ENCODE measurements around the gene SORCS3. TPM values are rescaled to one million over a fixed set of nuclear protein-coding genes. Genes with fewer than 3 reads are reported as not detected.

SORCS3 gene
- total RNA-seq, 4 donors from 2014 or later = not detected

- intact Hi-C loops (cut with DNase I; ENCODE audit: low total_unique reads) = no loop called here
- no peak overlapping the region for H3K4me3 ChIP-seq
- H3K27ac ChIP-seq = no peak overlapping the region
- H3K4me1 ChIP-seq = no peaks in the 10 kb centered on the region
- ATAC-seq (no peak), DNase-seq (no peak)
- TF ChIP-seq, protein P1, sequence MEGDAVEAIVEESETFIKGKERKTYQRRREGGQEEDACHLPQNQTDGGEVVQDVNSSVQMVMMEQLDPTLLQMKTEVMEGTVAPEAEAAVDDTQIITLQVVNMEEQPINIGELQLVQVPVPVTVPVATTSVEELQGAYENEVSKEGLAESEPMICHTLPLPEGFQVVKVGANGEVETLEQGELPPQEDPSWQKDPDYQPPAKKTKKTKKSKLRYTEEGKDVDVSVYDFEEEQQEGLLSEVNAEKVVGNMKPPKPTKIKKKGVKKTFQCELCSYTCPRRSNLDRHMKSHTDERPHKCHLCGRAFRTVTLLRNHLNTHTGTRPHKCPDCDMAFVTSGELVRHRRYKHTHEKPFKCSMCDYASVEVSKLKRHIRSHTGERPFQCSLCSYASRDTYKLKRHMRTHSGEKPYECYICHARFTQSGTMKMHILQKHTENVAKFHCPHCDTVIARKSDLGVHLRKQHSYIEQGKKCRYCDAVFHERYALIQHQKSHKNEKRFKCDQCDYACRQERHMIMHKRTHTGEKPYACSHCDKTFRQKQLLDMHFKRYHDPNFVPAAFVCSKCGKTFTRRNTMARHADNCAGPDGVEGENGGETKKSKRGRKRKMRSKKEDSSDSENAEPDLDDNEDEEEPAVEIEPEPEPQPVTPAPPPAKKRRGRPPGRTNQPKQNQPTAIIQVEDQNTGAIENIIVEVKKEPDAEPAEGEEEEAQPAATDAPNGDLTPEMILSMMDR (IDR thresholded peaks at IDR 0.05 in 4 of 5, conservative IDR thresholded peaks at IDR 0.05 in 1 of 5) = no peak
- no peak for TF ChIP-seq POLR2A (IDR thresholded peaks at IDR 0.05)
- H3K9me3 ChIP-seq = no peaks in the 10 kb centered on the region
- no peaks in the 10 kb centered on the region for H3K27me3 ChIP-seq
- no peaks in the 10 kb centered on the region for H3K36me3 ChIP-seq
- in situ Hi-C loops (cut with MboI; ENCODE audit: low sequenced_read_pairs in 4 of 4) = no loop called here
Measured at GRCh38 chr10:104819731-104820130, 178.6 kb downstream of the SORCS3 start.

GRCh38 chr10:104822088-104822487 is 181.0 kb downstream of the SORCS3 start:
- no peaks in the 10 kb centered on the region for H3K27me3 ChIP-seq
- in situ Hi-C loops (cut with MboI; ENCODE audit: low sequenced_read_pairs in 4 of 4) = no loop called here
- H3K4me3 ChIP-seq = no peak overlapping the region
- intact Hi-C loops (cut with DNase I; ENCODE audit: low total_unique reads) = no loop called here
- no peaks in the 10 kb centered on the region for H3K4me1 ChIP-seq
- no peak for DNase-seq
- no peaks in the 10 kb centered on the region for H3K9me3 ChIP-seq
- no peaks in the 10 kb centered on the region for H3K36me3 ChIP-seq
- no peak overlapping the region for H3K27ac ChIP-seq
- no peak for TF ChIP-seq POLR2A (IDR thresholded peaks at IDR 0.05)
- TF ChIP-seq, protein P1 (IDR thresholded peaks at IDR 0.05 in 4 of 5, conservative IDR thresholded peaks at IDR 0.05 in 1 of 5) = no peak
- ATAC-seq = no peak

DNA sequence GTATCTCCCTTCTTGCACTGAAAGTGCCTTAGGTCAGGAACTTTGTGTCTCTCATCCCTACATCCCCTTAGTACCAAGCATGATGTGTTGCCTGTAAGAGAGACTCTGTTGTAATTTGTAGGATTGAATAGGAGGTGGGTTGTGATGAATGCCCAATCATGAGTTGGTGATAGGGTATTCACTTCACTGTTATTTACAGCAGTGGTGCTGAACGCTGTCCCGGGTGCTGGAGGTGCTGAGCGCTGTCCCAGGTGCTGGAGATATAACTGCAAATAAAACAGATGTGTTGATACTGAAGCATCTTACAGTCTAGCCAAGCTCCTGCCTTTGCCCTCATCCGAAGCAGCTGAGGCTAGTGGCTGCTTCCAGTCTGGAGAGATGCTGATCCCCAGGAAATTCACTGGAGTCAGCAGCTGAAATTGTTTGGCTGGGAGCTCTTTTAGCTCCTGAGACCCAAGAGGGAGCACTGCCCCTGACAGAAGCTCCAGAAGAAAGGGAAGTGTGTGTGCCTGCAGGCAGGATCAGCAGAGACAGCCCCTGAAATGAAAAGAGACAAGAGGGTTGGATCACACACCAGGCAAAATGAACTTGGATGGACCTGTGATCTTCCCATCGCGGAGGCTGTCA is 183.4 kb downstream of the SORCS3 start:
- Histone ChIP-seq H3K4me1 (no peaks in the 10 kb centered on the region), H3K4me3 (no peak overlapping the region), H3K9me3 (no peaks in the 10 kb centered on the region), H3K27me3 (no peaks in the 10 kb centered on the region), H3K27ac (no peak overlapping the region), H3K36me3 (no peaks in the 10 kb centered on the region)
- ATAC-seq (no peak), DNase-seq (no peak)
- TF ChIP-seq, protein P1 (IDR thresholded peaks at IDR 0.05 in 4 of 5, conservative IDR thresholded peaks at IDR 0.05 in 1 of 5) = no peak
- no peak for TF ChIP-seq POLR2A (IDR thresholded peaks at IDR 0.05)
- intact Hi-C loops (cut with DNase I; ENCODE audit: low total_unique reads) (no loop called here), in situ Hi-C loops (cut with MboI; ENCODE audit: low sequenced_read_pairs in 4 of 4) (no loop called here)

- Histone ChIP-seq H3K4me3 (no peak overlapping the region), H3K4me1 (no peaks in the 10 kb centered on the region), H3K27ac (no peak overlapping the region), H3K27me3 (no peaks in the 10 kb centered on the region), H3K9me3 (no peaks in the 10 kb centered on the region), H3K36me3 (no peaks in the 10 kb centered on the region)
- TF ChIP-seq, protein P1 (IDR thresholded peaks at IDR 0.05 in 4 of 5, conservative IDR thresholded peaks at IDR 0.05 in 1 of 5) = no peak
- TF ChIP-seq POLR2A (IDR thresholded peaks at IDR 0.05) = no peak
- ATAC-seq = no peak
- DNase-seq = no peak
- in situ Hi-C loops (cut with MboI; ENCODE audit: low sequenced_read_pairs in 4 of 4) = no loop called here
- intact Hi-C loops (cut with DNase I; ENCODE audit: low total_unique reads) = no loop called here
Measured at GRCh38 chr10:104831272-104831671, 190.2 kb downstream of the SORCS3 start.

GRCh38 chr10:104834580-104834979 is 193.5 kb downstream of the SORCS3 start:
- no peaks in the 10 kb centered on the region for H3K9me3 ChIP-seq
- no peaks in the 10 kb centered on the region for H3K36me3 ChIP-seq
- ATAC-seq (no peak), DNase-seq (no peak)
- TF ChIP-seq, protein P1 (IDR thresholded peaks at IDR 0.05 in 4 of 5, conservative IDR thresholded peaks at IDR 0.05 in 1 of 5) = no peak
- no peak for TF ChIP-seq POLR2A (IDR thresholded peaks at IDR 0.05)
- intact Hi-C loops (cut with DNase I; ENCODE audit: low total_unique reads) (no loop called here), in situ Hi-C loops (cut with MboI; ENCODE audit: low sequenced_read_pairs in 4 of 4) (no loop called here)
- no peaks in the 10 kb centered on the region for H3K4me1 ChIP-seq
- H3K27ac ChIP-seq = no peak overlapping the region
- no peaks in the 10 kb centered on the region for H3K27me3 ChIP-seq
- H3K4me3 ChIP-seq = no peak overlapping the region
